HCT116 (cell line): ENCODE results near the gene ADARB1. TPM values are rescaled to one million over a fixed set of nuclear protein-coding genes. Genes with fewer than 3 reads are reported as not detected.

Experiments
- ATAC-seq: fragments of 200-7000 bp; cut with Tn5 transposase; 2 replicates; pipeline ENCODE4 v1.9.1; 2020; ENCODE audit warnings: mild to moderate bottlenecking, moderate library complexity
- BruUV-seq: library from RNA; stranded (reverse); fragments of 400-500 nt; replicated peaks from 2 replicates; lab custom pipeline; 2021; lab: Mats Ljungman, UMichigan
- CTCF ChIA-PET: fragments of 300-600 bp; sonication (Branson Sonifier 250); formaldehyde crosslinking; loops from one replicate; lab custom pipeline; 2021; ENCODE audit warnings: antibody characterized with exemption; lab: Charles Lee
- POLR2A ChIA-PET: fragments of 300-600, 350-600 bp; sonication (Branson Sonifier 250); formaldehyde crosslinking; loops from one replicate; lab custom pipeline; 2021; ENCODE audit warnings: antibody characterized with exemption; lab: Charles Lee
- RAD21 ChIA-PET, 2 experiments: fragments of 300-600 bp; sonication (Branson Sonifier 250); formaldehyde crosslinking; loops; one replicate each; lab custom pipeline; 2023; ENCODE audit warnings: low total read pairs in 2 of 2; ENCODE audit not compliant: uncharacterized antibody in 2 of 2, unreplicated experiment in 2 of 2, low non-redundant PET in 1 of 2; lab: Charles Lee
- DNase-seq: peaks from one replicate; pipeline ENCODE4 v3.0.0-alpha.2; 2010; ENCODE audit warnings: low read depth, low spot score
- H2AFZ ChIP-seq: fragments of 200-600 bp; shearing (Covaris generic), sonication (generic); 2 replicates; pipeline ENCODE4 v1.6.1; 2017; ENCODE audit warnings: low read depth, mixed run types, mixed read lengths, antibody characterized with exemption, low read length; ENCODE audit not compliant: poor library complexity, severe bottlenecking
- H3K27ac ChIP-seq: 2 replicates; pipeline ENCODE4 v1.5.1; 2012; ENCODE audit warnings: low read depth, low read length
- H3K27me3 ChIP-seq: fragments of 200-600 bp; sonication (generic); 2 replicates; pipeline ENCODE4 v1.6.1; 2016; ENCODE audit warnings: mixed run types, low read length, mixed read lengths; ENCODE audit not compliant: insufficient read depth
- H3K36me3 ChIP-seq, 2 experiments: fragments of 200-500 bp in 1 of 2; fragments of 200-600 bp in 1 of 2; sonication (Bioruptor generic) in 1 of 2; sonication (generic) in 1 of 2; 2 replicates each; pipeline versions ENCODE4 v1.5.1 to v1.6.1; 2014 to 2016; ENCODE audit warnings: low read length in 2 of 2, inconsistent platforms in 1 of 2, mixed read lengths in 1 of 2, mixed run types in 1 of 2; ENCODE audit not compliant: insufficient read depth in 2 of 2, control insufficient read depth in 1 of 2
- H3K4me1 ChIP-seq, 2 experiments: fragments of 200-600 bp in 1 of 2; sonication (generic) in 1 of 2; 2 replicates each; pipeline versions ENCODE4 v1.5.1 to v1.6.1; 2012 to 2017; ENCODE audit warnings: low read length in 2 of 2, inconsistent platforms in 1 of 2, mild to moderate bottlenecking in 1 of 2, mixed read lengths in 1 of 2, mixed run types in 1 of 2, moderate library complexity in 1 of 2; ENCODE audit not compliant: insufficient read depth in 2 of 2, control insufficient read depth in 1 of 2
- H3K4me2 ChIP-seq: fragments of 200-600 bp; sonication (generic); 2 replicates; pipeline ENCODE4 v1.6.1; 2017; ENCODE audit warnings: mixed run types, low read length, mixed read lengths
- H3K4me3 ChIP-seq, 2 experiments: fragments of 200-600 bp in 1 of 2; sonication (generic) in 1 of 2; replicated peaks in 1 of 2; 2 replicates each; pipeline ENCODE4 v1.5.1; 2011 to 2016; ENCODE audit warnings: low read length in 2 of 2, control low read depth in 1 of 2, low read depth in 1 of 2, mild to moderate bottlenecking in 1 of 2, mixed read lengths in 1 of 2, mixed run types in 1 of 2
- H3K79me2 ChIP-seq: fragments of 200-600 bp; sonication (generic); 2 replicates; pipeline ENCODE4 v1.6.1; 2017; ENCODE audit warnings: mild to moderate bottlenecking, mixed run types, low read length, moderate library complexity, mixed read lengths; ENCODE audit not compliant: insufficient read depth
- H3K9ac ChIP-seq: fragments of 200-600 bp; sonication (generic); 2 replicates; pipeline ENCODE4 v1.6.1; 2016; ENCODE audit warnings: low read length, mixed read lengths
- H3K9me2 ChIP-seq: fragments of 200-600 bp; sonication (generic), shearing (Covaris generic); 2 replicates; pipeline ENCODE4 v1.6.1; 2017; ENCODE audit warnings: mixed run types, mild to moderate bottlenecking, moderate library complexity; ENCODE audit not compliant: insufficient read depth
- H3K9me3 ChIP-seq, 2 experiments: fragments of 200-500 bp in 1 of 2; fragments of 200-600 bp in 1 of 2; sonication (Bioruptor generic) in 1 of 2; sonication (generic) in 1 of 2; 2 replicates each; pipeline ENCODE4 v1.6.1; 2014 to 2017; ENCODE audit warnings: low read length in 2 of 2, mixed read lengths in 2 of 2, inconsistent platforms in 1 of 2, low read depth in 1 of 2, mild to moderate bottlenecking in 1 of 2, mixed run types in 1 of 2, moderate library complexity in 1 of 2; ENCODE audit not compliant: control insufficient read depth in 1 of 2, insufficient read depth in 1 of 2
- H4K20me1 ChIP-seq: fragments of 200-600 bp; sonication (generic), shearing (Covaris generic); 2 replicates; pipeline ENCODE4 v1.6.1; 2017; ENCODE audit warnings: mixed run types, mild to moderate bottlenecking, moderate library complexity; ENCODE audit not compliant: insufficient read depth
- ATF3 ChIP-seq: IDR thresholded peaks from 2 replicates; pipeline ENCODE4 v1.6.1; 2012
- CBX3 ChIP-seq: IDR thresholded peaks from 2 replicates; pipeline ENCODE4 v1.6.1; 2012; ENCODE audit warnings: low read depth
- CEBPB ChIP-seq: IDR thresholded peaks from 2 replicates; pipeline ENCODE4 v1.6.1; 2012; ENCODE audit warnings: low read depth
- CTCF ChIP-seq, 3 experiments: fragments of 200-600 bp in 1 of 3; sonication (generic) in 1 of 3; IDR thresholded peaks in 2 of 3; conservative IDR thresholded peaks in 1 of 3; 2 replicates each; pipeline ENCODE4 v1.5.1; 2012 to 2017; ENCODE audit warnings: low read depth in 2 of 3, low read length in 2 of 3, antibody characterized with exemption in 1 of 3, borderline replicate concordance in 1 of 3, control low read depth in 1 of 3, mild to moderate bottlenecking in 1 of 3, mixed read lengths in 1 of 3, mixed run types in 1 of 3, moderate library complexity in 1 of 3; ENCODE audit not compliant: insufficient read depth in 1 of 3
- EGR1 ChIP-seq: IDR thresholded peaks from 2 replicates; pipeline ENCODE4 v1.6.1; 2012; ENCODE audit warnings: low read depth
- EZH2 ChIP-seq: fragments of 200-600 bp; sonication (generic); IDR thresholded peaks from 2 replicates; pipeline ENCODE4 v1.6.1; 2017; ENCODE audit warnings: antibody characterized with exemption, mixed run types
- EZH2phosphoT487 ChIP-seq: fragments of 200-600 bp; IDR thresholded peaks from 2 replicates; pipeline ENCODE4 v1.6.1; 2018; ENCODE audit warnings: antibody characterized with exemption, borderline replicate concordance
- FOSL1 ChIP-seq: IDR thresholded peaks from 2 replicates; pipeline ENCODE4 v1.6.1; 2012; ENCODE audit warnings: low read depth
- JUND ChIP-seq: IDR thresholded peaks from 2 replicates; pipeline ENCODE4 v1.6.1; 2012
- MAX ChIP-seq: IDR thresholded peaks from 2 replicates; pipeline ENCODE4 v1.6.1; 2012
- POLR2A ChIP-seq: IDR thresholded peaks from 2 replicates; pipeline ENCODE4 v1.7.0; 2011; ENCODE audit warnings: borderline replicate concordance; ENCODE audit not compliant: insufficient read depth, insufficient read length; ENCODE audit errors: extremely low read depth
- POLR2AphosphoS5 ChIP-seq: IDR thresholded peaks from 2 replicates; pipeline ENCODE4 v1.6.1; 2011; ENCODE audit warnings: mild to moderate bottlenecking, low read depth, low read length, moderate library complexity
- RAD21 ChIP-seq: IDR thresholded peaks from 2 replicates; pipeline ENCODE4 v1.6.1; 2012; ENCODE audit warnings: low read depth, mild to moderate bottlenecking
- SIN3A ChIP-seq: IDR thresholded peaks from 2 replicates; pipeline ENCODE4 v1.6.1; 2012; ENCODE audit warnings: low read depth
- SP1 ChIP-seq: IDR thresholded peaks from 2 replicates; pipeline ENCODE4 v1.6.1; 2012; ENCODE audit warnings: low read depth
- SRF ChIP-seq: IDR thresholded peaks from 2 replicates; pipeline ENCODE4 v1.6.1; 2012; ENCODE audit warnings: low read depth
- TCF7L2 ChIP-seq: IDR thresholded peaks from 2 replicates; pipeline ENCODE4 v1.7.0; 2011; ENCODE audit warnings: borderline replicate concordance, inconsistent platforms; ENCODE audit not compliant: insufficient read depth, insufficient read length; ENCODE audit errors: extremely low read depth
- YY1 ChIP-seq: IDR thresholded peaks from 2 replicates; pipeline ENCODE4 v1.6.1; 2011; ENCODE audit warnings: low read length, low read depth, moderate library complexity, mild to moderate bottlenecking; ENCODE audit not compliant: insufficient replicate concordance; ENCODE audit errors: extremely low read depth
- ZBTB33 ChIP-seq: IDR thresholded peaks from 2 replicates; pipeline ENCODE4 v1.6.1; 2011; ENCODE audit warnings: mild to moderate bottlenecking, low read length, moderate library complexity; ENCODE audit not compliant: insufficient replicate concordance; ENCODE audit errors: extremely low read depth
- ZFX ChIP-seq: fragments of 450-650 bp; IDR thresholded peaks from 2 replicates; pipeline ENCODE4 v1.6.1; 2017
- intact Hi-C: fragments of 100-400 bp; cut with micrococcal nuclease; formaldehyde crosslinking; loops from 2 replicates; pipeline ENCODE4 v1.10.0; 2022
- total RNA-seq: library from RNA; stranded (reverse); gene quantifications from one replicate; pipeline ENCODE4 v1.2.1, GENCODE V29; 2021; ENCODE audit not compliant: unreplicated experiment

Gene ADARB1
- total RNA-seq, 1 experiment from 2014 or later, result 13.5 TPM

- Histone ChIP-seq H3K36me3 (no peaks in the 10 kb centered on the region), H3K9me3 (peaks cover 8 to 9% of the 10 kb centered on the region in 2 experiments; a peak in 3 of 4 replicates), H3K9me2 (no peaks in the 10 kb centered on the region), H2AFZ (no peak overlapping the region), H3K4me1 (no peaks in the 10 kb centered on the region), H3K27ac (no peak overlapping the region), H3K4me2 (no peak overlapping the region), H3K4me3 (no peak overlapping the region), H3K27me3 (no peaks in the 10 kb centered on the region), H4K20me1 (no peaks in the 10 kb centered on the region), H3K9ac (no peak overlapping the region), H3K79me2 (no peaks in the 10 kb centered on the region)
- DNase-seq, result no peak
- no TSS peak for BruUV-seq
- TF ChIP-seq FOSL1 (no peak), SP1 (no peak), CEBPB (no peak), EZH2phosphoT487 (no peak), CBX3 (no peak), YY1 (no peak), ZBTB33 (no peak), EGR1 (no peak), POLR2A (no peak), JUND (no peak), POLR2AphosphoS5 (no peak), RAD21 (no peak), EZH2 (no peak), ZFX (no peak), SRF (no peak), TCF7L2 (no peak), SIN3A (no peak), MAX (no peak), ATF3 (no peak), CTCF (IDR thresholded peaks at IDR 0.05 in 2 of 3, conservative IDR thresholded peaks at IDR 0.05 in 1 of 3; ENCODE audit: borderline replicate concordance in 1 of 3, insufficient read depth in 1 of 3, low read depth in 2 of 3, low read length in 2 of 3) (no peak)
- ChIA-PET RAD21 (no interaction called here), POLR2A (no interaction called here), CTCF (no interaction called here)
- intact Hi-C loops, result no loop called here
- no peak for ATAC-seq
Observed at GRCh38 chr21:45220071-45220481, 145.7 kb downstream of the ADARB1 start.
